GM23338 (cell line): ENCODE data around the gene ARPC1A. TPM values are rescaled to one million over a fixed set of nuclear protein-coding genes. Genes with fewer than 3 reads are reported as not detected.

ENCODE experiments used
- ATAC-seq: fragments of 200-7000 bp; cut with Tn5 transposase; 3 replicates; pipeline ENCODE4 v1.9.1; 2020
- DNase-seq: peaks from one replicate; pipeline ENCODE4 v3.0.0-alpha.2; 2015; ENCODE audit warnings: low spot score
- H2AFZ ChIP-seq: fragments of 200-600 bp; sonication (generic); 2 replicates; pipeline ENCODE4 v1.8.0; 2016; ENCODE audit warnings: antibody characterized with exemption, mild to moderate bottlenecking, moderate library complexity
- H3F3A ChIP-seq: fragments of 200-600 bp; sonication (generic); replicated peaks from 2 replicates; pipeline ENCODE4 v1.8.0; 2017; ENCODE audit warnings: antibody characterized with exemption, mixed run types, low read depth
- H3K27ac ChIP-seq: fragments of 200-600 bp; sonication (generic); 2 replicates; pipeline ENCODE4 v1.6.1; 2016; ENCODE audit warnings: low read depth
- H3K27me3 ChIP-seq: fragments of 200-600 bp; sonication (generic); 2 replicates; pipeline ENCODE4 v1.8.0; 2016; ENCODE audit warnings: mild to moderate bottlenecking, mixed run types, moderate library complexity; ENCODE audit not compliant: insufficient read depth
- H3K36me3 ChIP-seq: fragments of 200-600 bp; sonication (generic); 2 replicates; pipeline ENCODE4 v1.8.0; 2016; ENCODE audit warnings: mild to moderate bottlenecking; ENCODE audit not compliant: insufficient read depth
- H3K4me1 ChIP-seq: fragments of 200-600 bp; sonication (generic); 2 replicates; pipeline ENCODE4 v1.8.0; 2016; ENCODE audit warnings: mild to moderate bottlenecking, moderate library complexity; ENCODE audit not compliant: insufficient read depth
- H3K4me2 ChIP-seq: fragments of 200-600 bp; sonication (generic); 2 replicates; pipeline ENCODE4 v1.7.1; 2017; ENCODE audit warnings: mixed run types
- H3K4me3 ChIP-seq: fragments of 200-600 bp; sonication (generic); 2 replicates; pipeline ENCODE4 v1.6.1; 2016; ENCODE audit warnings: mixed run types
- H3K79me2 ChIP-seq: fragments of 200-600 bp; sonication (generic); replicated peaks from 2 replicates; pipeline ENCODE4 v1.8.0; 2017; ENCODE audit warnings: mild to moderate bottlenecking; ENCODE audit not compliant: insufficient read depth
- H3K9me2 ChIP-seq: fragments of 200-600 bp; sonication (generic); 2 replicates; pipeline ENCODE4 v1.8.0; 2017; ENCODE audit not compliant: insufficient read depth
- H4K20me1 ChIP-seq: fragments of 200-600 bp; sonication (generic); replicated peaks from 2 replicates; pipeline ENCODE4 v1.8.0; 2017; ENCODE audit warnings: mild to moderate bottlenecking; ENCODE audit not compliant: insufficient read depth
- H3K27ac Mint-ChIP-seq: 2 replicates; pipeline ENCODE4 v1.8.0; 2020; ENCODE audit warnings: inconsistent platforms, mild to moderate bottlenecking, moderate library complexity, mixed read lengths
- H3K27me3 Mint-ChIP-seq: 3 replicates; pipeline ENCODE4 v1.8.0; 2022; ENCODE audit warnings: low read depth, mild to moderate bottlenecking, moderate library complexity, mixed read lengths, inconsistent platforms; ENCODE audit not compliant: insufficient read depth, poor library complexity
- H3K36me3 Mint-ChIP-seq: 3 replicates; pipeline ENCODE4 v1.8.0; 2021; ENCODE audit warnings: low read depth, mild to moderate bottlenecking, inconsistent platforms, moderate library complexity, mixed read lengths
- H3K4me1 Mint-ChIP-seq: 3 replicates; pipeline ENCODE4 v1.8.0; 2020; ENCODE audit warnings: mild to moderate bottlenecking, inconsistent platforms, mixed read lengths
- H3K4me3 Mint-ChIP-seq: 3 replicates; pipeline ENCODE4 v1.8.0; 2021; ENCODE audit warnings: moderate library complexity, mild to moderate bottlenecking, inconsistent platforms, mixed read lengths
- H3K9me3 Mint-ChIP-seq: 3 replicates; pipeline ENCODE4 v1.8.0; 2020; ENCODE audit warnings: moderate library complexity, mild to moderate bottlenecking, inconsistent platforms, mixed read lengths
- ETS1 ChIP-seq: IDR thresholded peaks from 2 replicates; pipeline ENCODE4 v1.6.1; 2016; ENCODE audit warnings: antibody characterized with exemption
- EZH2 ChIP-seq: fragments of 200-600 bp; sonication (generic); IDR thresholded peaks from one replicate; pipeline ENCODE4 v1.8.0; 2017; ENCODE audit warnings: antibody characterized with exemption, mild to moderate bottlenecking, low read depth; ENCODE audit not compliant: unreplicated experiment
- EZH2phosphoT487 ChIP-seq: fragments of 200-600 bp; sonication (generic); IDR thresholded peaks from one replicate; pipeline ENCODE4 v1.8.1; 2018; ENCODE audit warnings: antibody characterized with exemption; ENCODE audit not compliant: unreplicated experiment
- JUNB ChIP-seq: IDR thresholded peaks from one replicate; pipeline ENCODE4 v1.6.1; 2016; ENCODE audit warnings: antibody characterized with exemption; ENCODE audit not compliant: unreplicated experiment
- NANOG ChIP-seq: IDR thresholded peaks from 2 replicates; pipeline ENCODE4 v1.6.1; 2016; ENCODE audit warnings: antibody characterized with exemption, borderline replicate concordance
- ZNF114 ChIP-seq: fragments of 250-450 bp; sonication (Bioruptor Pico); IDR thresholded peaks from 2 replicates; pipeline ENCODE4 v1.5.0; 2020; ENCODE audit warnings: mild to moderate bottlenecking, moderate library complexity
- ZNF462 ChIP-seq: fragments of 250-450 bp; sonication (Bioruptor Pico); IDR thresholded peaks from 2 replicates; pipeline ENCODE4 v1.5.0; 2020; ENCODE audit warnings: mild to moderate bottlenecking, moderate library complexity
- polyA plus RNA-seq: library from polyadenylated mRNA; unstranded; fragments of >200 nt; fragmentation: Nextera tagmentation; extraction: Ambion mirVana; gene quantifications from 2 replicates; pipeline ENCODE4 v1.2.1, GENCODE V29; 2016
- total RNA-seq: library from RNA; depleted of rRNA; stranded (reverse); fragments of >200 nt; shearing (Covaris generic); gene quantifications from 2 replicates; pipeline ENCODE4 v1.2.3, GENCODE V29; 2014

ARPC1A gene
- total and polyA plus RNA-seq, 2 experiments from 2014 or later = 108 to 210 TPM

GRCh38 chr7:99305473-99306260 lies 20.0 kb upstream of the ARPC1A start (continued):
- TF ChIP-seq ZNF462 = no peak

GRCh38 chr7:99308461-99309074 lies 17.1 kb upstream of the ARPC1A start:
- no peak overlapping the region for H3K4me2 ChIP-seq
- H3K27ac ChIP-seq = no peak overlapping the region
- DNase-seq (no peak), ATAC-seq (no peak)
- Mint-ChIP-seq H3K36me3 (peaks cover 4% of the 10 kb centered on the region; the same call in 2 of the 3 replicates), H3K4me1 (no peaks in the 10 kb centered on the region), H3K27me3 (peaks cover 6% of the 10 kb centered on the region), H3K4me3 (no peak overlapping the region), H3K9me3 (peaks cover 4% of the 10 kb centered on the region; the same call in 2 of the 3 replicates), H3K27ac (no peak overlapping the region)
- H3K79me2 ChIP-seq = no peaks in the 10 kb centered on the region
- no peaks in the 10 kb centered on the region for H3K9me2 ChIP-seq
- no peaks in the 10 kb centered on the region for H3K36me3 ChIP-seq
- H3F3A ChIP-seq = no peaks in the 10 kb centered on the region
- H2AFZ ChIP-seq = no peak overlapping the region
- H3K4me1 ChIP-seq = no peaks in the 10 kb centered on the region
- no peak overlapping the region for H3K4me3 ChIP-seq
- H3K27me3 ChIP-seq = no peaks in the 10 kb centered on the region
- no peaks in the 10 kb centered on the region for H4K20me1 ChIP-seq
- TF ChIP-seq ETS1 = no peak
- no peak for TF ChIP-seq EZH2
- TF ChIP-seq NANOG = no peak
- no peak for TF ChIP-seq ZNF114 (CRISPR knock-in tag)
- TF ChIP-seq EZH2phosphoT487 = no peak
- TF ChIP-seq JUNB = no peak
- no peak for TF ChIP-seq ZNF462
